ENCODE results near the gene POMT1.

Gene POMT1

DNA sequence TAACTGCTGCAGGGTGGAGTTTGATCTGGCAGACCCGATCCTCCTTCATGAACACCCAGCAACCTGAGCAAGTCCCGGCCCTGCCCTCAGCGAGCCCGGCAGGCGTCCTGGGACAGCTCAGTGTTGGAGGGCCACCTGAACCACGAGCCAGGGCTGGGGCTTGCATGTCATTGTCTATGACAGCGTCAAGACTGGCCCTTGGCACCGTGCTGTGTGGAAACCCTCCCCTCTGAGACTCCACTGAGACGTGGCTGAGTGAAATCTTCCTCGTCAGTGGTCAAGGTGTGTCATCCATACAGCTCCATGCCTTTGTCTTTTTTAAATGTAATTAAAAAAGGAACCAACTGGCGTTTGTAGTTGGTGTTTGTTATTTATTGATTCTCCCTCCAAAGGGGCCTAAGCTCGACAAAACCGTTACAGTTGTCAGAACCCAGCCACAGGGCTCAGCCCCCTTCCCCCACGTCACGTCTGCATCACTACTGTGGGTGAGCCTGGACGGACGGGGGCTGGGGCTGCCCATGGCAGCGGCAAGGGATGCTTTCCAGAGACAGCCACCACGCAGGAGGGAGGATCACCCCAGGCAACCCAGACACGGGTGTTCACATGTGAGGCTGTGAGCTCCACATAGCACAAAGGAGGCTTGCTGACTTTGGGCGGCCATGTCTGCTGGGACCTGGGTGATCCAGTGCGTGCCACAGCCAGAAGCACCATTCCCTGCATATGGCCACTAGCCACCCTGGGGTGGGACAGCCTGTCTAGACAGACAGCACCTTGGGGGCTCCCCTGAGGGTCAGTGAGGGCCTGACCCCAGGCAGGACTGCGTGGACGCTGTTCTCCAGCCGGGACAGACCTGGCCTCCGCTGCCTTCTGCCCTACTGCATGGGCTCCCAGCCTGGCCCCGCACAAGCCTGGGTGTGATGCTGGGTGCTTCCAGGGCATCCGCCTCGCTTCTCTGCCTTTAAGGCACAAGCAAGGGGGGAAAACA lies 21.0 kb downstream of the POMT1 start:
- peaks cover 3% of the 10 kb centered on the region for H3K36me3 Mint-ChIP-seq
- no peak overlapping the region for H3K4me3 Mint-ChIP-seq
- H3K27ac Mint-ChIP-seq: no peak overlapping the region
- H3K4me1 Mint-ChIP-seq: peaks cover 7% of the 10 kb centered on the region
- no peaks in the 10 kb centered on the region for H3K9me3 Mint-ChIP-seq
- no peaks in the 10 kb centered on the region for H3K27me3 Mint-ChIP-seq

DNA sequence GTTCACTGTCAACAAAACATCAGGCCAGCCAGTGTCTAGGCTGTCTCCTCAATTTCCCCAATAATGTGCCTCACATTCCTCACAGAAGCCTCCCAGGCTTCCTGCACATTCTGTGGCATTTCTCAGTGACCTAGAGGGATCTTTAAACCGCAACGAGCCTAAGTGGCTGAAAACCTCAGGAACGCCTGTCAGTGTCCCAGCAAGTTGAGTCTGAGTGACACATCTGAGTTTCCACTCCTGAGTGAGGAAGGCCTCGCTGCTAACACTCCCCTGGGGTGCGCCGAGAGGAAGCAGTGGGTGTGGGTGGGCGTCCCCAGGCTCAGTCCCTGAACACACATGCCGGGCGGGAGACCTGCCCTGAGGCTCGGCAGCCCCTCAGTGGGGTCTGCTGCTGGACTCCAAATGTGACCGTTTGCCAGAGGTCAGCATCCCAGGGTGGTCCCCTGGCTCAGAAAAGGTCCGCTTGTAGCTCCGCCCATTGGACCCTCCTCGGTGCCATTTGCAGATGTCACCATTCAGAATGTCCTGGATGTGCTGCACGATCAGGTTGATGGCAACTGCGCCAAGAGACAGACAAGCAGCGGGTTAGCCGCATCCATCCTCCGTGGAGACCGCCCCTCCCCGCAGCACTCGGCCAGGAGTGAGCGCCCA lies 22.1 kb downstream of the POMT1 start:
- Mint-ChIP-seq H3K27me3 (no peaks in the 10 kb centered on the region), H3K36me3 (peaks cover 3% of the 10 kb centered on the region), H3K27ac (no peak overlapping the region), H3K9me3 (no peaks in the 10 kb centered on the region), H3K4me1 (peaks cover 11% of the 10 kb centered on the region), H3K4me3 (no peak overlapping the region)

DNA sequence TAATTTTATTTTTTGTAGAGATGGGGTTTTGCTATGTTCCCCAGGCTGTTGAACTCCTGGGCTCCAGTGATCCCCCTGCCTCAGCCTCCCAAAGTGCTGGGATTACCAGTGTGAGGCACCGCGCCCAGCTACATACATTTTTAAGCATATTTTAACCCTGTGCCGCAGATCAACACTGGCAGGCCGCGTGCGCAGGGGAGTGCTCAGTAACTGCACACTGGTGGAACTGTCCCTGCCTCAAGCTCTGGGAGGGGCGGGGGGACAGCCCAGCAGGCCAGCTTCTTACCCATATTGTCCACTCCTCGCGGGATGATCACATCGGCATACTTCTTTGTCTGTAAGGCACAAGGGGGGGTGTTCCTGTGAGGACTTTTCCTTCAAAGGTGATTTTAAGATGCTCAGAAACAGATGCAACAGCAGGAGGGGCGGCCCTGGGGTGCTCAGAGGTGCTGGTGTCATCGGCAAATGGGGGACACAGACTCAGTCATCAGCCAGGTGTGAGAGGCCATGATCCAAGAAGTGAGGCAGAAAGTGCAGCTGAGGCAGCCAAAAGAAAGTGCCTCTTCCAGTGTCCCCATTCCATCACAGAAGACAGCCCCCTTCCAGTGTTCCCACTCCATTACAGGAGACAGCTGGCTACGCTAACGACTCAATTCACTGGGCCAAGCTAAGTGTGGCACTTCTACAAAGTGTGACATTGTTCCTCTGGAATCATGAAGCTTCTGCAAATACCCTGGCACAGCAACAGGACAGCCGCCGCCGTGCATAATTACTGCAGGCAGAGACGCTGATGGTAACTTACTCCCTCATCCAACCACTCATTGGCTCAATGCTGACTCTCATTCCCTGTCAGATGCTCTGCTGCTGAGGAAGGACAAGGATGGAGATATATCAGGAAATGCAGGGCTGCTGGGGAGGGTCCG lies 23.2 kb downstream of the POMT1 start:
- H3K36me3 Mint-ChIP-seq: peaks cover 3% of the 10 kb centered on the region
- no peak overlapping the region for H3K4me3 Mint-ChIP-seq
- H3K9me3 Mint-ChIP-seq: no peaks in the 10 kb centered on the region
- peaks cover 13% of the 10 kb centered on the region for H3K4me1 Mint-ChIP-seq
- no peak overlapping the region for H3K27ac Mint-ChIP-seq
- H3K27me3 Mint-ChIP-seq: no peaks in the 10 kb centered on the region

DNA sequence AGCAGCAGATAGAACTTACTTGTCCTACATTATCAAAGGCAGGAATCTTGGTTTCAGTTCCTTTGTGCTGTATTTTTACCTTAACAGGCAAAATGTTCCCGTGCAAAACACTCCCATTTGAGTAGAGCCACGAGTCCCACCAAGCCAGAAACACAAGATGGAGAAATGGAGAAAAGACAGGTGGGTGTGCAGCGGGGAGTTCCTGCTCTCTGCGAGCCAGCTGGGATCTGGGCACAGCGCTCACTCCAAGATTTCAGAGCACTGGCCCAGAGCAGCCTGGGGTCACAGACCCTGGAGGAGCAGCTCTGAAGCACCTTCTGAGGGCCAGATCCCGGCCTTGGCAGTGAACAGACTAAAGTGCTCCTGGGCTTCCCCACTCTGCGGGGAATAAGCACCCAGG lies 25.5 kb downstream of the POMT1 start:
- Mint-ChIP-seq H3K27ac (no peak overlapping the region), H3K4me1 (peaks cover 16% of the 10 kb centered on the region), H3K27me3 (no peaks in the 10 kb centered on the region), H3K36me3 (peaks cover 3% of the 10 kb centered on the region), H3K4me3 (peak overlapping the region; percentile 11), H3K9me3 (no peaks in the 10 kb centered on the region)

DNA sequence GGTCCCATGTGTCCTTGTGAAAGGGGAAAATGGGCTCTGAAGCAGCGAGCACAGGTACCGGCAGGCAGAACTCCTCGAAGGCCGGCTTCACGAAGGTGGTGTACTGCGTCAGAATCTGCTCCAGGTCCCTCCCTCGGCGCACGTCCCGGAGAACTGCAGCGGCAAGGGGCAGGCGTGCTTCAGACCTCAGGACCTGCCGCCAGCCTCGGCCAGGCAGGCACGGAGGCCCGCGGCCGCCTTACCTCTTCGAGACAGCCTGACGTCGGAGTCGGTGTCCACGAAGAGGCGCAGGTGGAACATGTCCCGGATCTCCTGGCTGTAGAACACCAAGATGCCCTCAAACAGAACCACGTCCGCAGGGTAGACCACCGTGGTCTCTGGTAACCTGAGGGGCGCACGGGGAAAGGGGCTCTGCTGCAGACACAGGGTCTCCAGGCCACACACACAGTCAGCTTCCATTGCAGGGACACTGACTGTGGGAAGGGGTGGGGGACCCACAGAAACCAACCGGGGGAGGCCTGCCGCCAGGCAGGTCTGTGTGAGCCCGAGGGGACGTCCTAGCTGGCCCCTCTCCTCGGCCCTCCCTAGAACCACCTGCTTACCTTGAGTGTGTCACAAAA lies 26.3 kb downstream of the POMT1 start:
- no peaks in the 10 kb centered on the region for H3K9me3 Mint-ChIP-seq
- H3K4me3 Mint-ChIP-seq: peak overlapping the region; percentile 70
- no peak overlapping the region for H3K27ac Mint-ChIP-seq
- no peaks in the 10 kb centered on the region for H3K27me3 Mint-ChIP-seq
- peaks cover 3% of the 10 kb centered on the region for H3K36me3 Mint-ChIP-seq
- peaks cover 16% of the 10 kb centered on the region for H3K4me1 Mint-ChIP-seq

DNA sequence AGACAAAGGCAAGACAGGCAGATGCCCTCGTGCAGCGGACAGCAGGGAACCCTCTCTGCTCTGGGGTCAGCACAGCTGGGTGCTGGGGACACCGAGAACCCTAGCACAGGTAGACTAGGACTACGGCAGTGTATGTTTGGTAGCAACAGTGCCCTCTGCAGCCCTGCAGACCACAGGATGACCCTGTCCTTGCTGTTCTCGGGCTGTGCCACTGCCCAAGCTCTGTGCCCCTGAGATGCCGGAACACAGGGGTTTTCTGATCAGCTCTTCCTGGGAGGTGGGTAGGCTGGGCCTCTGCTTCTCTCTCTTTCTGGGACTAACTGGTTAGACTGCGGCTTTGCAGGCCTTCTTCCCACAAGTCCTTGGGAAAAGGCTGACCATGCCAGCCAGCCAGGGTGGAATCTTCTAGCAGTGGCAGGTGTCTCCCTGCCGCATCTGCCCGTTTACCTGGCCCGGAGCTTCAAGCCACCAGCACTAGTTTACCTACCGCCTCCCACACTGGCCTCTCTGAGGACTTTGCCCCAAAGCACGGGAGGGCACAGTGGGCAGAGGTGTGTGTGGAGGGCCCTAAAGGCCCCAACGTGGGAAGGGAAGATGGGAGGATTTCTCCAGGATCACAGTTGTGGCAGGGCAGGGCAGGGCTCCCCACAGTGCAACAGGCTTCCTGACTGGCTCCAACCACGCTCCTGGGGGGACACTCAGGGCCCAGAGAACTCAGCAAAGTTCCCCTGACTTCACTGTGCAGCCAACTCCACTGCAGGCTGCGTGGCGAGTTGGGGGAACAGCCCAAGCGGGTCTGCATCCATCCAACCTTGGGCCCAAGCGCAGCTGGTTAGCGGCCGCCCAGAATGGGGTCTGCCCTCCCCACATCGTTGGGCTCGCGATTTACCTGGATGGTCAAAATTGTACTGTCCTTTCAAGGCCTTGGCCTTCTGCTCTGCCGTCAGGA lies 27.2 kb downstream of the POMT1 start:
- peak overlapping the region; percentile 72 for H3K4me3 Mint-ChIP-seq
- H3K36me3 Mint-ChIP-seq: peaks cover 3% of the 10 kb centered on the region
- H3K4me1 Mint-ChIP-seq: peaks cover 22% of the 10 kb centered on the region
- H3K27ac Mint-ChIP-seq: no peak overlapping the region
- no peaks in the 10 kb centered on the region for H3K9me3 Mint-ChIP-seq
- no peaks in the 10 kb centered on the region for H3K27me3 Mint-ChIP-seq

DNA sequence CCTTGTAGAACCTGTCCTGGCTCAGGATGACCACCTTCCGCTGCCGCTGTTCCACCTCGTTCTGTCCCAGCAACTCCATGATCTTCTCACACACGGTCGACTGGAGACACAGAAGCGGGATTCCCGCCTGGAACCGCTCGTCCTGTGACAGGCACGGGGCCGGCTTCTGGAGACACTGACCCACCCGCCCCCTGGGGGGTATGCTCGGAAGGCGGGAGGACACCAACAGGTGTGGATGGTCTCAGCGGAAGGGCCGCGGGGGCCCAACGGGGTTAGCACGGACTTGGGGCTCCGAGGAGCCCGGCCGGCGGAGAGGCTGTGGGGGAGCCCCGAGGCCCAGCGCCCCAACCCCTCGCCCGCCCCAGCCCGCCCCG lies 27.8 kb downstream of the POMT1 start:
- H3K36me3 Mint-ChIP-seq: peaks cover 3% of the 10 kb centered on the region
- peak overlapping the region; percentile 72 for H3K4me3 Mint-ChIP-seq
- H3K27me3 Mint-ChIP-seq: no peaks in the 10 kb centered on the region
- H3K27ac Mint-ChIP-seq: no peak overlapping the region
- H3K9me3 Mint-ChIP-seq: no peaks in the 10 kb centered on the region
- H3K4me1 Mint-ChIP-seq: peaks cover 28% of the 10 kb centered on the region

DNA sequence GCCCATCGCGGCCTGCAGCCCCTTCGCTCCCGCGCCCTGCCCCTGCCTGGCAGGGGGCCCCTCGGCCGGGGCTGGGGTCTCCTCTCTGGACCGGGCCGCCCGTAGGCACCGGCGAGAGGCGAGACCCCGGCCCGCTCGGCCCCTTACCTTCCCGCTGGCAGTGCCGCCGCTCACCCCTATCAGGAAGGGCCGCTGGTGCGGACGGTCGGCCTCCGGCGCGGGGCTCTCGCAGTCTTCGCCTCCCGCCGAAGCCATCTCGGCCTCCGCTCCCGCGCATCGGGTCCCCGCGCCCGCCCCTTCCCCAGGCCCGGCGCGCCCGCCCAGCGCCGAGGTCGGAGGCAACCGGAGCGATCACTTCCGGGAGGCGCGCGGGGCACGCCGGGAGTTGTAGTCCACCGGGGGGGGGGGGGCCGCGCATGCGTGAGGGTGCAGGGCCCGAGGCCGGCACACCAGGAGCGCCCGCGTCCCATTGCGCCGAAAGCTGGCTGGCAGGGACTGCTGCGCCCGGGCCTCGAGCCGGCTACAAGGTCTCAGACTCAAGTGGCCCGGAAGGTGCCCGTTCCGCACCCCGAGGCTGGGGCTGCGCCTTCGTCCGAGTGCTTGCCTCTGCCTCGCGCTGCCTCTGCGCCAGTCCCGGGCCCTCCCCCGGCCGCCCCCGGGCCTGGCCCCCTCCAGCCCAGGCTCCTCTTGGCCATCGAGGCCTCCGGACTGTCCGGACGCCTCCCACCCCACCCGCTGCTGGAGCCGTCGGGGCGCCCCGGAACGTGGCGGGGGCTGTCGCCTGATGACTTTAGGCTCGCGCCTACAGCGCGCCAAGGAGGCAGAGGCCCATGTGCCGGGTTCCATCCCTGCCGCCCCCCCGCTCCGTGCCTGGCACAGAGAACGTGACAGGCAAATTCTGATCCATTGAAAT lies 28.5 kb downstream of the POMT1 start, which contains the start of gene UCK1:
TSS of gene UCK1 (minus strand) at position 344 of the 913 bp plus-strand sequence. CDS start at position 255, 89 bp downstream.
- Mint-ChIP-seq H3K36me3 (peaks cover 3% of the 10 kb centered on the region), H3K9me3 (no peaks in the 10 kb centered on the region), H3K27me3 (no peaks in the 10 kb centered on the region), H3K4me3 (peak within 1 kb of the TSS; percentile 72), H3K4me1 (peaks cover 30% of the 10 kb centered on the region), H3K27ac (no peak within 1 kb of the TSS)

DNA sequence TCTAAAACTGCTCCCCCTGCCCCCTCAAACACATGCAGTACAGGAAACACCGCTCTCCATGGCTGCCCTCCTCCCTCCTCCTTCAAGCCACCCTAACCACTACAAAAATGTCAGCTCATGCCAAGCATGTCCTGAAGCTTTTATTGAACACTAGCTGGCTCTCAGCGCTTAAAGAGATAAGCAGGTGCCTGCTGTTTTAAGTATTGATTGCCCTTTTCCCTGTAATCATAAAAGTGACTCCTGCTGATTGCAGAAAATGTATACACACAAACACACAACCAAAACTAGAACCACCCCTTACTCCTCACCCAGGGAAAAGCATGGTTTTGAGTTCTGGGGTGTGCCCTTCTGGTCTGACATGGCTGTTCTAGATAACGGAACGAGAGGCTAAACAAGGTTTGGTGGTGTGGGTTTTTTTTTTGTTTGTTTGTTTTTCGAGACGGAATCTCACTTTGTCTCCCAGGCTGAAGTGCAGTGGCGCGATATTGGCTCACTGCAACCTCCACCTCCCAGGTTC lies 32.1 kb downstream of the POMT1 start:
- peak overlapping the region; percentile 4 for H3K4me3 Mint-ChIP-seq

DNA sequence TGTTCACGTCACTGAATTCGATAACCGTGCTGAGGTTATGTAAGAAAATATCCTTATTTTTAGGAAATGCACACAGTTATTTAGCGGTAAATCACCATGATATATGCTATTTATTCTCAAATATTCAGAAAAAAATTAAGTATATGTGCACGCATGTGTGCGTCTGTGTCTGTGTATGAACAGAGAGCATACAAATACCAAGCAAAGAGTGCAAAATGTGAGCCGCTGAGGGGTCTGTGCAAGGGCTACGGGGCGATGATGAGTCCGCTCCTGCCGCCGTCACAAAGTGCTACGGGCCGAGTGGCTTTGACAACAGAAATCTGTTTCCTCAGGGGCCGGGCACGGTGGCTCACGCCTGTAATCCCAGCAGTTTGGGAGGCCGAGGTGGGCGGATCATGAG lies 35.2 kb downstream of the POMT1 start:
- no peak overlapping the region for H3K27ac Mint-ChIP-seq
- H3K4me3 Mint-ChIP-seq: no peak overlapping the region
- H3K4me1 Mint-ChIP-seq: peaks cover 45% of the 10 kb centered on the region
- H3K27me3 Mint-ChIP-seq: no peaks in the 10 kb centered on the region
- peaks cover 1% of the 10 kb centered on the region for H3K36me3 Mint-ChIP-seq
- no peaks in the 10 kb centered on the region for H3K9me3 Mint-ChIP-seq

More for the DNA sequence above, 32.1 kb downstream of the POMT1 start:
- no peaks in the 10 kb centered on the region for H3K9me3 Mint-ChIP-seq
- no peaks in the 10 kb centered on the region for H3K36me3 Mint-ChIP-seq
- no peak overlapping the region for H3K27ac Mint-ChIP-seq
- no peaks in the 10 kb centered on the region for H3K27me3 Mint-ChIP-seq
- peaks cover 40% of the 10 kb centered on the region for H3K4me1 Mint-ChIP-seq

DNA sequence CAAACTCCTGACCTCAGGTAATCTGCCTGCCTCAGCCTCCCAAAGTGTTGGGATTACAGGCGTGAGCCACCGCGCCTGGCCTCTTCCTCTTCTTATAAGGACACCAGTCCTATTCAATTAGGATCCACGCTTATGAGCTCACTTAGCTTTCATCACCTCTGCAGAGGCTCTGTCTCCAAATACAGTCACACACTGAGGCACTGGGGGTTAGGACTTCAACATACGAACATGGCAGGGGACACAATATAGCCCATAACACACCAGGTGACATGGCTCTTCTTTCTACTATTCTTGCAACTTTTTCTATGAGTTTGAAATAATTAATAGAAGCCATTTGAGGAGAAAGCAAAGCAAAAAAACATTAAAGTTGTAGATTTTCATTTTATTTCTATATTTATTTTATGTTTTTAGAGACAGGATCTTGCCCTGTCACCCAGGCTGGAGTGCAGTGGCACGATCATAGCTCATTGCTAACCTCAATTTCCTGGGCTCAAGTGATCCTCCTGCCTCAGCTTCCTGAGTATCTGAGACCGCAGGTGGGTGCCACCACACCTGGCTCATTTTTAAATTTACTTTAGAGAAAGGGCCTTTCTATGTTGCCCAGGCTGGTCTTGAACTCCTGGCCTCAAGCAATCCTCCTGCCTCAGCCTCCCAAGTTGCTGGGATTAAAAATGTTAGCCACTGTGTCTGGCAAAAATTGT lies 36.7 kb downstream of the POMT1 start:
- no peaks in the 10 kb centered on the region for H3K27me3 Mint-ChIP-seq
- peak overlapping the region; percentile 40 for H3K4me3 Mint-ChIP-seq
- H3K36me3 Mint-ChIP-seq: peaks cover 5% of the 10 kb centered on the region

DNA sequence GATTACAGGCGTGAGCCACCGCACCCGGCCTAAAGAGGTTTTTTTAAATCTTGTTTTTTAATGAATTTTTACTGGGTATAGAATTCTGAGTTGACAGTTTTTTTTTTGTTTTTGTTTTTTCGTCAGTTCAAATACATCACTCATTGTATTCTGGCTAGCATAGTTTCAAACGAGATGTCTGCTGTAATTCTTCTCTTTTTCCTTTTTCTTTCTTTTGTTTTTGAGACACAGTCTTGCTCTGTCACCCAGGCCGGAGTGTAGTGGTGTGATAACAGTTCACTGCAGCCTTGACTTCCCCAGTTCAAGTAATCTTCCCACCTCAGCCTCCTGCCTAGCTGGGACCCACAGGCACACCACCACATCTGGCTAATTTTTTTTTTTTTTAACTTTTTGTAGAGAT lies 40.4 kb downstream of the POMT1 start:
- H3K9me3 Mint-ChIP-seq: no peaks in the 10 kb centered on the region
- no peak overlapping the region for H3K4me3 Mint-ChIP-seq
- H3K27me3 Mint-ChIP-seq: peaks cover 15% of the 10 kb centered on the region
- H3K27ac Mint-ChIP-seq: no peak overlapping the region
- peaks cover 7% of the 10 kb centered on the region for H3K36me3 Mint-ChIP-seq
- peaks cover 29% of the 10 kb centered on the region for H3K4me1 Mint-ChIP-seq

More for the DNA sequence above, 36.7 kb downstream of the POMT1 start:
- Mint-ChIP-seq H3K4me1 (peaks cover 41% of the 10 kb centered on the region), H3K27ac (peak overlapping the region; percentile 46), H3K9me3 (no peaks in the 10 kb centered on the region)
